Activated naive CD4-positive, alpha-beta T cell (primary cell): ENCODE results near the gene TDRD7.

ENCODE experiments used
- DNase-seq, 4 experiments: peaks; one replicate each; lab custom pipeline; 2025; lab: John Stamatoyannopoulos, UW

TDRD7 gene

GRCh38 chr9:97506787-97507186 is 94.9 kb downstream of the TDRD7 start:
- DNase-seq, result no peak

GRCh38 chr9:97507428-97507984 is 95.6 kb downstream of the TDRD7 start:
- no peak for DNase-seq

DNA sequence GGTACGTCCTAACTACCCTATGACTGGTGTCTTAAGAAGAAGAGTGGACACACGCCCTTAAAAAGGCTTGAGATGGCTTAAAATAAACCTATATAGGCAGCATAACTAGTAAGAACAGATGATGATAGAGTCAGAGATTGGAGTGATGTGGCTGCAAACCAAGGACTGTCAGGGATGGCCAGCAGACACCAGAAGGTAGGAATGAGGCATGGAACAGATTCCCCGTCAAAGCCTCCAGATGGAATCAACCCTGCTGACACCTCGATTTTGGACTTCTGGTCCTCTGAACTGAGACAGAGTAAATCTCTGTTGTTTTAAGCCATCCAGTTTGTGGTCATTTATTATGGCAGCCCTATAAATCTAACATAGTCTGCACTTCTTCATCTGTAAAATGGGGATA is 97.0 kb downstream of the TDRD7 start:
- no peak for DNase-seq

GRCh38 chr9:97510797-97511654 is 99.1 kb downstream of the TDRD7 start:
- no peak for DNase-seq

DNA sequence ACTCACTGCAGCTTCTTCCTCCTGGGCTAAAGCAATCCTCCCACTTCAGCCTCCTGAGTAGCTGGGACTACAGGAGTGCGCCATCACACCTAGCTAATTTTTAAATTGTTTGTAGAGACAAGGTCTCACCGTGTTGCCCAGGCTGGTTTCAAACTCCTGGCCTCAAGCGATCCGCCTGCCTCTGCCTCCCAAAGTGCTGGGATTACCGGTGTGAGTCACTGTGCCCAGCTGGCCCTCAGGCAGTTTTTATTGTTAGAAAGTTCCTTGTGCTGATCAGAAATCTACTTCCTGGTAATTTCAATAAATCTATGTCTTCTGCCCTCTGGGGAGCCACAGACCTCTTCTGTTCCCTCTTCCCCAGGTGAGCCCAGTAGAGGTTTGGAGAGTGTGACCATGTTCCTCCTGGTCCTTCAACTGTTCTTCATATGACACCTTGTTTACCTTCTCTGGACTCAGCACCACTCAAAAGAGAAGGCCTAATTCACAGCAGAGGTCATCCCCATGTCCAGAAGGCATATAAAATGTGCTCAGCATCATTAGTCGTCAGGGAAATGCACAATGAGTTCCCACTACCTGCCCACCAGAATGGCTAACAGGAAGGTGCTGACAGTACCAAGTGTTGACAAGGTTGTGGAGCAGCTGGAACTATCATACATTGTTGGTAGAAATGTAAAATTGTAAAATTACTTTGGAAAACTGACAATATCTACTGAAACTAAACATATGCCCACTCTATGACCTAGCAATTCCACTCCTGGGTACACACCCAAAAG is 99.9 kb downstream of the TDRD7 start:
- DNase-seq, result no peak

DNA sequence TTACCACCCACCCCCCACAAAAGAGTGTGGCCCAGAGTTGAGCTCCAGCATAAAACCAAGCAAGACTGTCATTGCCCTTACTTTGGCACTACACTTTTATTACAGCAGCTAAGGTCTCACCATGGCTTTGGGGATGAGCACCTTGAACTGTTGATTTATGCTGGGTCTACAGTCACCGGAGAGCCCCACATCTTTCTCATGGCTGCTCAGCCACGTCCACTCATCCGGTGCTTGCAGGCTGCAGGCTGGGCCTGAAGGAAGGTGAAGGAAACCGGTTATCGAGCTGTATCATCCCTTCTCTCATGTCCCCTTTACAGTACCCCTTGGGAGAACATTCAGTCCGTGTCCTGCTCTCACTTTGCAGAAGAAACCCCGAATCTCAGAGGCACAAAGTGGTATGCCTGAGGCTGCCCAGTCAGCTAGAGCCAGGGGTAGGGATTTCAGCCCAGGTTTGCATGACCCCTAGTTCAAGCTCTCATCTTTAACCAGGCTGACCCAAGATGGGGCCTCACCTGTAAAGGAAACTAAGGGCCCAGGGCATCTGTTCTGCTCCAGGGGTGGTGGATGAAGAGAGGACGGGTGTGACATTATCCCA is 101.2 kb downstream of the TDRD7 start:
- no peak for DNase-seq

DNA sequence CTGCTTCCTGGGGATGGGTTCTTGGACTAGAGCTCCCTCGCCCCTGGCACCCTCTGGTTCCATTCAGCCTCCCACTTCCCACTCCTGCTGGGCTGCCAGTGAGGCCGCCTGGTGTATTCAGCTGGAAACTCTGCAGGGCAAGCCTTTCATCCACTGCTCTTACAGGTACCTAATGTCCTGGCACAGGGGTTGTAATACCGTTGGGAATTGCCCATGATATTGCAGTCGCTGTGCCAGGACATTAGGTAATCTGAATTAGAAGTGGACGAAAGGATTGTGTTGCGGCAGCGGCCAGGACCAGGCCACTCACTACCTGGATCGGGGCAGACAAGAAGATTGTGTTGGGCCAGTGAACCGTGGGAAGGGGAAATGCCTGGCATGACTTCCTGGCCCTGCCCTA is 102.6 kb downstream of the TDRD7 start:
- DNase-seq, result no peak

GRCh38 chr9:97515662-97516061 is 103.8 kb downstream of the TDRD7 start:
- DNase-seq, result no peak

DNA sequence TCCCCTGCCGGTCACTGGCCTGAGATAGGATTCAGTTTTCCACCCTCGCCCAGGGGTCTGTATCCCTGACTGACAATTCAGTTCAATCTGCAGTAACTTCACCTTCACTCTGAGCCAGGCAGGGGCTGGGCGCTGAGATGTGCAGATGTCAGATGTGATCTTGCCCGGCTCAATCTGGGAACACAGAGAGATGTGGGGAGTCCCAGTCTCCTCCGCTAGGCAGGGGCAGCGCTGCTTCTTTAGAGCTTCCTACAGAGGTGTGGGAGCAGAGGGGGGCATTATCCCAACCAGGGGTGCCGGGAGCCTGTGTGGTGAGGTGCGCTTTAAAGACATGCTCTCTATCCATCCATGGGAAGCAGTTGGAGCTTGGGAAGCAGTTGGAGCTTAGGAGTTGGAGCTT is 104.2 kb downstream of the TDRD7 start:
- DNase-seq, result no peak

- no peak for DNase-seq
Observed at GRCh38 chr9:97517331-97518089, 105.6 kb downstream of the TDRD7 start.

DNA sequence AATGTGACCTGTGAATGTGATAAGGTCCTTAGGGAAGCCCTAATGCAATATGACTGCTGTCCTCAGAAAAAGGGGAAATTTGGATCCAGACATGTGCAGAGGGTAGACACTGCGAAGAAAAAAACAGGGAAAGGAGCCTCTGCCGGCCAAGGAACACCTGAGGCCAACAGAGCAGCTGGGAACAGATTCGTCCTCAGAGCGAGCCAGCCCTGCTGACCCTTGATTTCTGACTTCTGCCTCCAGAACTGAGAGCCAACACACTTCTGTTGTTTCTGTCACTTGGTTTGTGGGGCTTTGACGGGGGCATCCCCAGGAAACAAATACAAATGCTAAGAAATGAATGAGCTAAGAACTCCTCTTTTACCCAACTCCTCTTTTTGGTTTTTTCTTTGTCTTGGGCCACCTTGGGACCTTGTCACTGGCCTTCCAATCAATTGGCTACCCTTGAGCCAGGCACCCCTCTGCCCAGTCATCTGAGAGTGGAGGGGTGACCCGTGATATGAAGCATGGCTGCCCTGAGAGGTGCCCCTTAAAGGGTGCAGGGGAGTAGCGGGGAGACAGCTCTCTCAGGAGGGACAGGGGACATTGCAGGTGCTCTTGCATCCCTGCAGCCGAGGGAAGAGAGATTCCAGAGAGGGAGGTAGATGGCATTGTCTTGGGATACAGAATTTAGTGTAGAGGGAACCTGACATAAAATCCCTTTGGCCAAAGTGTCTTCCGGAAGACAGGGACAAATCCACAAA is 106.4 kb downstream of the TDRD7 start:
- DNase-seq, result no peak

DNA sequence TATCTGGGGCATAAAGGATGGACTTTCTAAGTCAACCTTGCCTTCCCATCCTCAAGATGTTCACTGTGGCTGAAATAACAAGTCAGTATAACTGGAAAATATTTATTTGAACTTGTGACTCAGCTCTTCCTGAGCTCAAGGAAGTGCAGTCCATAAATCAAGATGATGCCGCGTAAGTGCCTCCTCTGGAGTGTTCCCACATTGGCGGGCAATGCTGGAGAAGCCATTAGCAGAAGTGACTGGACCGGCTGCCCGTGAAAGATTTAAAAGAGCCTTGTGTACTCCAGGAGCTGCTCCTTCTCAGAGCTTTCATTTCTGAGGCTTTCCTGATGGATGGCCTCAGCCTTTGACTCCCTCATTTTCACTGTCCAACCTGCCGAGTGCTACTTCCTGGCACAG is 107.0 kb downstream of the TDRD7 start:
- DNase-seq, result no peak

GRCh38 chr9:97519441-97519970 is 107.6 kb downstream of the TDRD7 start:
- DNase-seq, result no peak

DNA sequence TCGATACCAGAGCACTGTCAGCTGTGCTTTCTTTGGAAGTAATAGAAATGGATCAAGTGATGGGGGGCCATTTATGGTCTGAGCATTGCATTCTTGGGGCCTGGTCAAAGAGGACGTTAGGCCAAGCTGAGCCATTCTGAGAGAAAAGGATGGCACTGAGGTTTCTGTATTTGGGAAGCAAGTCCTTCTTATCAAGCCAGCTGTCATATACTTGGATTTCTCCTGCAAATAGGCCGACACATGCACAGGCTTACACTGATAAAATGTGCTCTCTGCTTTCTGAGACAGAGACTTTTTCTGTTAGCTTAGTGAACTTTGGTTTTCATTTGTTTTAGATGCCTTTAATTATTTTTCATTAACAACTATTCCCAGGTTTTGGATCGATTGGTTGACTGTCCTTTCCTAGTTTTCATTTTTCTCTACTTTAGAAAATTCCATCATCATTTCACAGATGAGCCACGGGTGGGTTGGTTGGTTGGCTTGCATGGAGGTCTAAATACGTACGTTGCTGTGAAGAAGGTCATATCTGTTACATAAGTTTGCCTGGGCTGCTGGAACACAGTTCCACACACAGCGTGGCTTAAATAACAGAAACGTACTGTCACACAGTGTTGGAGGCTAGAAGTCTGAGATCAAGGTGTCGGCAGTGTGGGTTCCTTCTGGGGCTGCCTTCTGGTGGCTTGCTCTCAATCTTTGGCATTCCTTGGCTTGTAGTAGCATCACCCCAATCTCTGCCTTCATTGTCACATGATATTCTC is 109.9 kb downstream of the TDRD7 start:
- no peak for DNase-seq

GRCh38 chr9:97524424-97524823 is 112.5 kb downstream of the TDRD7 start:
- DNase-seq, result no peak

- DNase-seq, result no peak
Observed at GRCh38 chr9:97525451-97525850, 113.6 kb downstream of the TDRD7 start.

GRCh38 chr9:97526895-97527575 is 115.1 kb downstream of the TDRD7 start:
- no peak for DNase-seq

- no peak for DNase-seq
Observed at GRCh38 chr9:97527626-97528528, 116.0 kb downstream of the TDRD7 start.
